Prostate gland (tissue), 2 donors: Measurements from ENCODE around the gene WFIKKN1. TPM values are rescaled to one million over a fixed set of nuclear protein-coding genes. Genes with fewer than 3 reads are reported as not detected.

ENCODE experiments used
- DNase-seq: peaks from one replicate; pipeline ENCODE4 v3.0.0-alpha.2; 2019; ENCODE audit warnings: low spot score
- H3K27ac ChIP-seq, 2 donors: fragments of 200-600 bp; sonication (generic); 2 replicates each; pipeline ENCODE4 v1.5.1; 2017 to 2019
- H3K27me3 ChIP-seq: fragments of 200-600 bp; sonication (generic); replicated peaks from 2 replicates; pipeline ENCODE4 v1.5.1; 2019; ENCODE audit not compliant: insufficient read depth
- H3K36me3 ChIP-seq, 2 donors: fragments of 200-600 bp; sonication (generic); 1 replicate in 1 of 2; 2 replicates in 1 of 2; pipeline versions ENCODE4 v1.5.1 to v1.8.1; 2017 to 2019
- H3K4me1 ChIP-seq: fragments of 200-600 bp; sonication (generic); replicated peaks from 2 replicates; pipeline ENCODE4 v1.5.1; 2019
- H3K4me3 ChIP-seq, 2 donors: fragments of 200-600 bp; sonication (generic); 2 replicates each; pipeline ENCODE4 v1.5.1; 2017 to 2019
- H3K9me3 ChIP-seq: fragments of 200-600 bp; sonication (generic); 2 replicates; pipeline ENCODE4 v1.5.1; 2017
- POLR2A ChIP-seq: fragments of 450-650 bp; IDR thresholded peaks from one replicate; pipeline ENCODE4 v1.6.1; 2016; ENCODE audit warnings: antibody characterized with exemption, mild to moderate bottlenecking
- POLR2AphosphoS5 ChIP-seq: sonication (generic); formaldehyde crosslinking; IDR thresholded peaks from one replicate; pipeline ENCODE4 v1.6.1; 2017; ENCODE audit warnings: antibody characterized with exemption
- WGBS: methylation state at CpG from one replicate; pipeline ENCODE4 v1.1.5; 2018; 5-methylcytosine and 5-hydroxymethylcytosine counted together
- intact Hi-C: fragments of 100-400 bp; cut with DNase I; formaldehyde crosslinking; loops from one replicate; pipeline ENCODE4 v1.14.2; 2022
- total RNA-seq, 2 donors: library from RNA; depleted of rRNA; stranded (reverse); fragments of >200 nt; gene quantifications; one replicate each; pipeline ENCODE4 v1.1.0, GENCODE V29; 2016
- TF ChIP-seq, protein P1 (sequence below), 4 experiments: fragments of 200-600 bp in 2 of 4; fragments of 450-650 bp in 2 of 4; sonication (generic) in 2 of 4; IDR thresholded peaks; 1 replicate in 3 of 4; 2 replicates in 1 of 4; pipeline ENCODE4 v1.5.1; 2016 to 2019; ENCODE audit warnings: antibody characterized with exemption in 4 of 4, mild to moderate bottlenecking in 2 of 4, moderate library complexity in 2 of 4

Gene WFIKKN1
- total RNA-seq, 2 donors from 2014 or later: 1.5 to 1.9 TPM

DNA sequence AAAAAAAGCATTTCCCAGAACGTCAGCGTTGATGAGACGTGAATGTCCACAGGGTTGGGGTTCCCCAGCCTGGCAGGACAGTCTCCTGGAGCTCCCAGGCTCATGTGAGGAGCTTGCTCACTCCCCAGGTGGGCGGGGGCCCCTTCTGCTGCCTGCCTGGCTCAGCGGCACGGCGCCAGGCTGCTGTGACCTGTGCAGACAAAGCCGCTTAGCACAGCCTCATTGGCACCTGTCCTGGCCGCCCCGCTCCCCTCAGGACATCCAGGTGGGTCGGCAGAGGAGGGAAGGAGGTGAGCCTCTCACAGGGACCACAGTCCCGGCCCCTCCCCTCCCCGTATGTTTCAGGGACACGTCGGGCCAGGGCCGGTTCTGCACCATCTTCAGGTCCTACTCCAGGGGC is 12.9 kb upstream of the WFIKKN1 start:
- intact Hi-C loops: no loop called here
- no peak for DNase-seq
- Histone ChIP-seq H3K4me1 (peaks cover 12% of the 10 kb centered on the region), H3K9me3 (no peaks in the 10 kb centered on the region), H3K27ac (no peak overlapping the region), H3K36me3 (no peaks in the 10 kb centered on the region), H3K4me3 (no peak overlapping the region), H3K27me3 (no peaks in the 10 kb centered on the region)
- TF ChIP-seq, protein P1, sequence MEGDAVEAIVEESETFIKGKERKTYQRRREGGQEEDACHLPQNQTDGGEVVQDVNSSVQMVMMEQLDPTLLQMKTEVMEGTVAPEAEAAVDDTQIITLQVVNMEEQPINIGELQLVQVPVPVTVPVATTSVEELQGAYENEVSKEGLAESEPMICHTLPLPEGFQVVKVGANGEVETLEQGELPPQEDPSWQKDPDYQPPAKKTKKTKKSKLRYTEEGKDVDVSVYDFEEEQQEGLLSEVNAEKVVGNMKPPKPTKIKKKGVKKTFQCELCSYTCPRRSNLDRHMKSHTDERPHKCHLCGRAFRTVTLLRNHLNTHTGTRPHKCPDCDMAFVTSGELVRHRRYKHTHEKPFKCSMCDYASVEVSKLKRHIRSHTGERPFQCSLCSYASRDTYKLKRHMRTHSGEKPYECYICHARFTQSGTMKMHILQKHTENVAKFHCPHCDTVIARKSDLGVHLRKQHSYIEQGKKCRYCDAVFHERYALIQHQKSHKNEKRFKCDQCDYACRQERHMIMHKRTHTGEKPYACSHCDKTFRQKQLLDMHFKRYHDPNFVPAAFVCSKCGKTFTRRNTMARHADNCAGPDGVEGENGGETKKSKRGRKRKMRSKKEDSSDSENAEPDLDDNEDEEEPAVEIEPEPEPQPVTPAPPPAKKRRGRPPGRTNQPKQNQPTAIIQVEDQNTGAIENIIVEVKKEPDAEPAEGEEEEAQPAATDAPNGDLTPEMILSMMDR (IDR thresholded peaks at IDR 0.05): no peak
- TF ChIP-seq POLR2AphosphoS5 (no peak), POLR2A (no peak)
- 72% methylated on average over 16 of the region's 16 CpGs for WGBS

DNA sequence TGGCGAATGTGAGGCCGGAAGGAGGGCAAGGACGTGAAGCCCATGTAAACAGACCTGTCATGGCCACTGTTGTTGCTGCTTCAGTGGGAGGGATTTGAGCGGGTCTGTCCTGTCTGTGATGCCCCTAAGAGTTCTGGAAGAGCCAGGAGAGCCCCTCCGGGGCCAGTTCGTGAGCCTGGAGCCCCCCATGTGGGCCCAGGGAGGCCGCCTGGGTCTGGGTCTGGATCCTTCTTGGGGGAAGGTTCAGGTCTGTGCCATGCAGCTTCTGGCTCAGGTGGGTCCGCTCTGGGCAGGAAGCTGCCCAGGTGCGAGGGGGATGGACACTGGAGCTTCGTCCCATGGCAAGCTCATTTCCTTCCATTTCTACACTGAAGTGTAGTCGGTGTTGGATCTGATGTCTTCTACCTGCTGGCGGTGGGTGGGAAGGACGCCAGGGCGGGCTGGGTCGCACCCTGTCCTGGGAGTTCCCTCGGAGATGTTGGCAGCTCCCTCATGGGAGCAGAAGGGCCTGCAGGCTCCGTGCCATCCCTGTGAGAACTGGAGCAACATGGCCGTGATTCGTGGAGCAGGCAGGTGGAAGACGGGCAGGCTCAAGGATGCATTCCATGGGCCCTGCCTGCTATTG is 11.2 kb upstream of the WFIKKN1 start:
- Histone ChIP-seq H3K4me3 (no peak overlapping the region), H3K4me1 (peaks cover 12% of the 10 kb centered on the region), H3K27me3 (no peaks in the 10 kb centered on the region), H3K9me3 (no peaks in the 10 kb centered on the region), H3K27ac (no peak overlapping the region), H3K36me3 (no peaks in the 10 kb centered on the region)
- DNase-seq: no peak
- WGBS: 86% methylated on average over 19 of the region's 20 CpGs
- TF ChIP-seq, protein P1 (IDR thresholded peaks at IDR 0.05): no peak
- TF ChIP-seq POLR2A (no peak), POLR2AphosphoS5 (no peak)
- intact Hi-C loops: no loop called here

DNA sequence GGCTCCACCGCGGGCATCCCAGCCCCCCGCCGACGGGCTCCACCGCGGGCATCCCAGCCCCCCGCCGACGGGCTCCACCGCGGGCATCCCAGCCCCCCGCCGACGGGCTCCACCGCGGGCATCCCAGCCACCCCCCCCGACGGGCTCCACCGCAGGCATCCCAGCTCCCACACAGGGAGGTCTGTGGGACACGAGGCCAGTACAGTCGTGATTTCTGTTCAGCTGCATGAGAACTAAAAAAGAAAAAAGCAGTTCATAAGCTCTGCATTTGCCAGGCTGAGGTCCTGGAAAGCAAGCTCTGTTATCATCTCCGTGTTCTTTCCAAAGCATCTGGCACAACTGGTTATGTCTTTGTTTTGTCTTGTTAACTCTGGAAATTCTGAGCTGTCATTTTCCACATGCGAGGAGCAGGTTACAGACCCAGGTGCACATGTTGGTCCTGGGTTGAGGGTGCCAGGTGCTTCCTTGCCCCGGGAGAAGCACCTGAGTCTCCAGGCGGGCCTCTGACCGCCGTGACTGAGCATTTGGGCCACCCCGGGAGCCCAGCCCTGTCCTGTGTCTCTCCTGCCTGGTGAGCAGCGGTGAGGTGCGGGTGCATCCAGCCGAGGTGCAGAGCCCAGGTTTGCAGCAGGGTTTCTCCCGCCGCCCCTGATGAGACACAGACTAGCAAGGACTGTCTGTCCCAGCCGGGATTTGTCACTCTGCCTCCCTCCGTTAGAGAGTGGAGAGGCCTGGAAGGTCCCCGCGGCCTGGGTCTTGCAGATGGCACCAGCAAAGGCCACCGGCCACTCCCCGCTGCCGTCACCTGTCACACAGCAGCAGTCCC is 9.9 kb upstream of the WFIKKN1 start:
- no peak for DNase-seq
- Histone ChIP-seq H3K9me3 (no peaks in the 10 kb centered on the region), H3K27me3 (no peaks in the 10 kb centered on the region), H3K27ac (no peak overlapping the region), H3K4me3 (no peak overlapping the region), H3K4me1 (peaks cover 12% of the 10 kb centered on the region), H3K36me3 (no peaks in the 10 kb centered on the region)
- 55% methylated on average over 28 of the region's 41 CpGs for WGBS
- TF ChIP-seq, protein P1 (IDR thresholded peaks at IDR 0.05): no peak
- TF ChIP-seq POLR2A (no peak), POLR2AphosphoS5 (no peak)
- intact Hi-C loops: no loop called here

DNA sequence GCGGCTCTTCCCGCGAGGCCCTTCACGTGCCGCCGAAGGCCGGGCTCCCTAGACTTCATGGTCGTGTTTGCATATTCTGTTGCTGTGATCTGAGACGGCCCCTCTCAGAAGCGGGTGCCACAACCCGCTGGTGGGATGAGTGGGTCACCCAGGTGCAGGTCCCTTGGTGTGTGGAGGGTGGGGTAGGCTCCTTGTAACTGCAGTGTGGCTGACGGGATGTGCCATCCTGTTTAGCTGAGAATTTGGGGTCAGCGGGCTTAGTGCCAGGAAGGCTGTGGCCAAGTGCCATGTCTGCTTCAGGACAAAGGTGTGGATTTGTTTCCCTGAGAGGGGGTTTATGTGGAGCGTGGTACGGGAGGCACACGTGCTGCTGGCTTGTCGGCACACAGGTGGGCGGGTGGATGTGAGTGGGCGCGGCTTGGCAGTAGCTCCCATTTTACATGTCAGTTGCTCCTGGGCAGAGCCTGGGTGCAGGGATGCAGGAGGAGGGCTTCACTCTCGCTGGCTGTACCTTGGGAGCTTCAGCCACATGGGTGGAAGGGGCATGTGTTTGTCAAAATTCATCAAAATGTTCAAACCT is 9.2 kb upstream of the WFIKKN1 start:
- WGBS: 48% methylated on average over 21 of the region's 21 CpGs
- no peak overlapping the region for H3K4me3 ChIP-seq

More for the DNA sequence above, 9.2 kb upstream of the WFIKKN1 start:
- Histone ChIP-seq H3K27ac (no peak overlapping the region), H3K4me1 (peaks cover 12% of the 10 kb centered on the region), H3K27me3 (no peaks in the 10 kb centered on the region), H3K9me3 (no peaks in the 10 kb centered on the region), H3K36me3 (peaks cover 0 to 3% of the 10 kb centered on the region in 2 donors)
- DNase-seq: peak; percentile 43
- intact Hi-C loops: no loop called here
- TF ChIP-seq, protein P1 (IDR thresholded peaks at IDR 0.05): no peak
